D721Med (cell line): ENCODE data around the gene GLTP.

ENCODE experiments used
- DNase-seq: peaks from one replicate; pipeline ENCODE4 v3.0.0; 2011; ENCODE audit warnings: low spot score; ENCODE audit not compliant: insufficient read length
- FAIRE-seq: peaks from 2 replicates; lab custom pipeline; 2011; peaks lifted over from hg19 to GRCh38; lab: Jason Lieb, UNC
- TF ChIP-seq, protein P1 (sequence below): IDR thresholded peaks from 2 replicates; pipeline ENCODE4 v1.5.1; 2012; ENCODE audit warnings: mild to moderate bottlenecking, control low read depth; ENCODE audit not compliant: insufficient read depth; ENCODE audit errors: missing control alignments

The GLTP gene

DNA sequence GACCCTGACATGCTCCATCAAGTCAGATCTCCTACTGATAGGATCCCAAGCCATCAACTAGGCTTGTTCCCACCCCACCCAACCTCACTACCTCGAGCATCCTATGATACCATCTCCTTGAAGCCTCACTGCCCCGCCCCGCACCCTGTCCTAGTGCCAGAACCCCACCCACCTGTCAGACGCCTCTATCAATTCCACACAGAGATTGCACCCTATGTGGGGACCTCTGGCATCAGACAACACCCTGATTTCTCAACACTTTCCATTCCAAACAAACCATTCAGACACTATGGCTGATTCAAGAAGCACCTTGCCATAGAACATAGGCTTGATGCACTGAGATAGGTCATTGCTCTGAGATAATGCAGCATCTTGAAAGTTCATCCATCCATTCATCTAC is 3.1 kb upstream of the GLTP start:
- FAIRE-seq: no peak
- no peak for DNase-seq
- TF ChIP-seq, protein P1, sequence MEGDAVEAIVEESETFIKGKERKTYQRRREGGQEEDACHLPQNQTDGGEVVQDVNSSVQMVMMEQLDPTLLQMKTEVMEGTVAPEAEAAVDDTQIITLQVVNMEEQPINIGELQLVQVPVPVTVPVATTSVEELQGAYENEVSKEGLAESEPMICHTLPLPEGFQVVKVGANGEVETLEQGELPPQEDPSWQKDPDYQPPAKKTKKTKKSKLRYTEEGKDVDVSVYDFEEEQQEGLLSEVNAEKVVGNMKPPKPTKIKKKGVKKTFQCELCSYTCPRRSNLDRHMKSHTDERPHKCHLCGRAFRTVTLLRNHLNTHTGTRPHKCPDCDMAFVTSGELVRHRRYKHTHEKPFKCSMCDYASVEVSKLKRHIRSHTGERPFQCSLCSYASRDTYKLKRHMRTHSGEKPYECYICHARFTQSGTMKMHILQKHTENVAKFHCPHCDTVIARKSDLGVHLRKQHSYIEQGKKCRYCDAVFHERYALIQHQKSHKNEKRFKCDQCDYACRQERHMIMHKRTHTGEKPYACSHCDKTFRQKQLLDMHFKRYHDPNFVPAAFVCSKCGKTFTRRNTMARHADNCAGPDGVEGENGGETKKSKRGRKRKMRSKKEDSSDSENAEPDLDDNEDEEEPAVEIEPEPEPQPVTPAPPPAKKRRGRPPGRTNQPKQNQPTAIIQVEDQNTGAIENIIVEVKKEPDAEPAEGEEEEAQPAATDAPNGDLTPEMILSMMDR: no peak

DNA sequence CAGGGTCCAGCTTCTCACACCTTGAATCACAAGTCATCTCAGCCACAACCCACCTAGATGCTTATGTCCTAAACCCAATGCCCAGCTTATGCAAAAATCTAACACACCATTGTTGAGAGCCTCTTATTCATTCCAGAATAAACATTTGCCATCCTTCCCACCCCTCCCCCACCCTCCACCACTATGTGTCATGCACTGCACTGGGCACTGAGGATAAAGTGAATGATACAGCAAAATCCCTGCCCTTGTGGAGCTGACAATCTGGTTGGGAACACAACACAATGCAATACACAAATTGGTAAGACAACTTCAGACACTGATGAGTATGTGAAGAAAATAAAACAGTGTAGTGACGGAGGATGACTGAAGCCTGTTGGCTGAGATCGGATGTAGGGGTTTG is 1.4 kb upstream of the GLTP start:
- TF ChIP-seq, protein P1: no peak
- DNase-seq (no peak), FAIRE-seq (no peak)

DNA sequence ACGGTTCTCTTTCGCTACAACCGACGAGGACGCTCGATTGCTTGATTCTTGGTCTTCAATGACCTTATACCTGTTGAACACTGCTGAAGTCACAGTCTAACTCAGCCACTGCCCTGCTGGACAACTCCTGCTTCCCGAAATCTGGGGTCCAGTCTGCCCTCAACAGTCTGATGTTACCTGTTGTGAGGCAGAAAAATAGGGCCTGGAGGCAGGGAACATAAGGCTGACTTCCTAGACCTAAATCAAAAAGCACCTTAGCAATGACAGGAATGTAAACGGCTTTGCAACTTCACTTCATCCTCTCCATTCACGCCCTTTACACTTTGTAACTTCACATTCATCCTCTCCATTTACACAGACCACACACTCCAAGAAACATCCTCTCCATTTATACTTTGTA is 597 bp upstream of the GLTP start:
- no peak for FAIRE-seq
- DNase-seq: no peak
- TF ChIP-seq, protein P1: no peak

DNA sequence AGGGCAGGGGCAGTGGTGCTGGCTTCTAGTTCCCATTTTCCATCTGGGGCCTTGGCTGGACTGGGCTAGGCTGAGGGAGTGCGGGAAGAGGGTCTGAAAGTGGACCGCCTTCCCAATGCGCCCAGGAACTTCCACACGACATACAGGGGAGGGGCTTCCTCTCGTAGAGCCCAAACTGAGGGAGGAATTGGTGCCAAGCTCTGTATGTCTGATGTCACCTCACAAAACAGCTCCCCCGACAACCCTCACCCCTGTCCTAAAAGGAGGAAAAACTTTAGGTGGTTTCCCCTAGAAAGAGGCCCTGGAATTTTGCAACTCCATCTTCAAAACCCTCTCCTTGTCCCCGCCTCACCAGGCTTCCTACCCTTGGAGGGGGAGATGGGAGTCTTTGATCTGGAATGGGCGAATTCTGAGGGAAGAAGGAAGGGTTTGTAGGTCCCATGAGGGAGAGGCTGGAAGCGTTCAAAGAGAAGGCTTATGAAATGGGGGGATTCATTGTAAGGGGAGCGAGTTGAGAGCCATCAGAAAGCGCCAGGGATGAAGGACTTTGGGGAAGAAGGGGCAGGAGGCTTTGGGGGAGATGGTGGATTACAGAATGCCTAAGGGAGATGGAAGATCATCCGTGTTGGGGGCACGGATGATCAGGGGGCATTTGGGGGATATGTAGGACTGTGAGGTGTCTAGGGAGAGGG is 844 bp downstream of the GLTP start:
- no peak for DNase-seq
- no peak for FAIRE-seq

DNA sequence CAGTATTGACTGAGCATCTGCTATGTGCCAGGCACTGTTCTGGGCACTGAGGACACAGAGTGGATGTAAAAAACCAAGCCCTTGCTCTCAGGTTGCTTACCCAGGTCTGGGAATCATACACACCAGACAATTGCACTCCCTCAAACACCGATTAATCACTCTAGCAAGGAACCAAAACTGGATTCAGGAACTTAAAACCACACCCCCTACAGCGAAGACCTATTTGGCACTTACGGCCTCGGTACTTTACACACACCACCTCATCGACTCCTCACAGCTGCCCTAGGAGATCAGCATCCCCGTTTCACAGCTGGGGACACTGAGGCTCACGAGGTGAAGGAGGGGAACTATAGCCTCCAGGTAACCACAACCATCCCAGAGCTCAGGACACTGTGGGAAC is 1.6 kb downstream of the GLTP start:
- TF ChIP-seq, protein P1: no peak
- DNase-seq (no peak), FAIRE-seq (no peak)

More for the DNA sequence above, 844 bp downstream of the GLTP start:
- TF ChIP-seq, protein P1: no peak

DNA sequence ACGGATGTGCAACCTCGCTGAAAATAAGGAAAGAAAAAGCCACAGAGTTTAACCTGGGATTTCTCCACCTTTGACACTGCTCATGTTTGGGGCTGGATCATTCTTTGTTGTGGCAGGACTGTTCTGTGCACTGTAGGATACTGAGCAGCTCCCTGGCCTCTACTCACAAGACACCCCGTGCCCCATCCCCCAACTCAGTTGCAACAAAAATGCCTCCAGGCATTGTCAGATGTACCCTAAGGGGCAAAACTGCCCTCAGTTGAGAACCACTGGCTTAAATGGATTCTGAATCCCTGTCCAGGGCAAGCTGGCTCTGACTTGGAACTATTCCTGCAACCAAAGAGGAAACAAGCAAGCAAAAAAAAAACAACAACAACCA is 2.1 kb downstream of the GLTP start:
- FAIRE-seq (no peak), DNase-seq (no peak)
- TF ChIP-seq, protein P1: no peak

DNA sequence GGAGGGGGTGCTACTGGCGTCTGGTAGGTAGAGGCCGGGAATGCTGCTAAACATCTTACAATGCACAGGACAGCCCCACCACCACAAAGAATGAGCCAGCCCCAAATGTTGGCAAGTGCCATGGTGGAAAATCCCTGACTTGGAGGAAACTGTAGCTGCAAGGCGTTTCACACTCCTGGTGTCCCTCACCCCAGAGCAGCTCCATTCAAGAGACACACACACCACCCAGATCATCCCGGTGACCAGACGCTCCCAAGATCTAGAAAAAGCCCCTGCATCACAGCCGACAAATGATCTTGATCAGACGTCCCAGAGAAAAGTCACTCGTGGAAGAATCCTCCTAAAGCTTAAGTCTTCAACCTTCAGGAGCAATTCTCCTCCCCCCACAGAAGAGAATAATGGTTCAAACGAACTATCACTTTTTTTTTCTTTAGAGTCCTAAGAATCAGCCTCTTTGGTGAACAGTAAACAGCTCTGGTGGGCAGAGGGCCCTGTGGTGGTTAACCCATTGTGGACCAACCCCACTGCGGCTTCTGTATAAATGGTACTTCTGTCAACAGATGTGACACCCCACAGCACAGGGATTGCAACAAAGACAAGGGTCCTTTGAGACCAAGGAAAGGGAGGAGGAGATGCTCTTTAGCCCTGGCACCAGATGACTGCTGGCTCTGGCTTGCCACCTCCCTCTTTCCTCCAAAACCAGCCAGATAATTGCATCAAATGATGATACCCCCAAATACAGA is 2.7 kb downstream of the GLTP start:
- TF ChIP-seq, protein P1: no peak
- FAIRE-seq (no peak), DNase-seq (no peak)
